NCI-H1105 treated with DMSO at 0.1 percent for 48 hours (cell line): Measurements from ENCODE around the gene SRGAP3.

Source experiments
- DNase-seq: peaks from one replicate; lab custom pipeline; 2025; lab: John Stamatoyannopoulos, UW

SRGAP3 gene

GRCh38 chr3:9253327-9253726 lies 3.9 kb upstream of the SRGAP3 start:
- DNase-seq, result no peak

- DNase-seq, result no peak
These were observed 1.8 kb upstream of the SRGAP3 start for GRCh38 chr3:9251055-9251786.

- DNase-seq, result no peak
These were observed 790 bp upstream of the SRGAP3 start for GRCh38 chr3:9250236-9250635.

GRCh38 chr3:9248522-9249271 lies 749 bp downstream of the SRGAP3 start:
- peak; percentile 64 for DNase-seq

- no peak for DNase-seq
These were observed 1.4 kb downstream of the SRGAP3 start for GRCh38 chr3:9247941-9248521.

- no peak for DNase-seq
These were observed 2.0 kb downstream of the SRGAP3 start for GRCh38 chr3:9247361-9247940.

- DNase-seq, result no peak
These were observed 3.3 kb downstream of the SRGAP3 start for GRCh38 chr3:9246189-9246588.

- DNase-seq, result no peak
These were observed 4.8 kb downstream of the SRGAP3 start for GRCh38 chr3:9244495-9245183.

- no peak for DNase-seq
These were observed 7.5 kb downstream of the SRGAP3 start for GRCh38 chr3:9241956-9242355.

GRCh38 chr3:9239680-9240079 lies 9.8 kb downstream of the SRGAP3 start:
- DNase-seq, result no peak

- no peak for DNase-seq
These were observed 10.6 kb downstream of the SRGAP3 start for GRCh38 chr3:9238721-9239295.

GRCh38 chr3:9238276-9238675 lies 11.2 kb downstream of the SRGAP3 start:
- no peak for DNase-seq

- DNase-seq, result no peak
These were observed 15.4 kb downstream of the SRGAP3 start for GRCh38 chr3:9233814-9234600.

- DNase-seq, result no peak
These were observed 16.3 kb downstream of the SRGAP3 start for GRCh38 chr3:9233101-9233500.

- no peak for DNase-seq
These were observed 17.5 kb downstream of the SRGAP3 start for GRCh38 chr3:9231937-9232336.

- DNase-seq, result no peak
These were observed 18.0 kb downstream of the SRGAP3 start for GRCh38 chr3:9231471-9231870.

GRCh38 chr3:9231006-9231405 lies 18.4 kb downstream of the SRGAP3 start:
- no peak for DNase-seq

- no peak for DNase-seq
These were observed 18.9 kb downstream of the SRGAP3 start for GRCh38 chr3:9230596-9230995.

- no peak for DNase-seq
These were observed 19.6 kb downstream of the SRGAP3 start for GRCh38 chr3:9229879-9230278.

GRCh38 chr3:9229325-9229724 lies 20.1 kb downstream of the SRGAP3 start:
- DNase-seq, result no peak

- no peak for DNase-seq
These were observed 23.1 kb downstream of the SRGAP3 start for GRCh38 chr3:9226326-9226725.
